Measurements from ENCODE around the gene RNF10.
"Not testable (repeated sequence)": the region's sequence is repeated elsewhere in the genome, so short reads cannot be mapped to it uniquely, and the experiment has no call there.

Gene RNF10

DNA sequence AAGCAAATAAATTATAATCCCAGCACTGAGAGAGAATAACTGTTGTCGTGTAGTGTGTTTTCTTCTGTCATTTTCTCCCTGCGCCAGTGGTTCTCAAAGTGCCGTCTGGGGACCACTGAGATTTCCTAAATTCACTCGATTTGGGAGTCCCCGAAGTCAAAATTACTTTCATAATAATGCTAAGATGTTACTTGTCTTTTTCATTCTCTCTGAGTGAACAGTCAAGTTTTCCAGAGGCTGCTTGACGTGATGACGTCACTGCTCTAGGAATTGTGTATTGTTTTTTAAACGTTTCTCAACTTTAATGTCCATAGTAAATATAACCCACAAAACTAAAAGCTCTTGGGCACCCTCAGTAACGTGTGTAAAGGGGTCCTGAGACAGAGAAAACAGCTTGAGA, 47.8 kb downstream of the RNF10 start:
- no peak for DNase-seq

DNA sequence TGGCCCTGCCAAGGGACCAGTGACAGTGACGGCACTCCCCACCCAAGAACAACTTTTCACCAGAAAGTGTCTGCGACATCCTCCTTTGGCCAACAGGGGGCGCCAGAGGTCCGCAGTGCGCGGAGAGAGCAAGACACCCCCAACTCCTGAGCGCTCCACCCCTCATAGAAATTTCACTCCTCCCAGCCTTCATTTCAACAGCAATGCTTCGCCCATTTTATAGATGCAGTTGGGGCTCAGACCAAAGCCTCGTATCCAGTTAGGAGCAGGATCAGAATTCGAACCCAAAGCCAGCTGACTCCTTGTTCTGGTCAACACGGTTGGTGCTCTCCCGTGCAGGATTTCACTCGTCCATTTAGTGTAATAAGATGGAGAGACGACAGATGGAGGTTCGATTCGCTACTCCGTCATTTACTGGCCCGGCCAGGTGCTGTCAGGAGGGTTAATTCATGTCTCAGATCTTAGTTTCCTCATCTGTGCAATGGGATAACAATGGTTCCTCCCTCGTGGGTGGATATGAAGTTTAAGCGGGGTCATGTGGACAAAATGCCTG, 49.4 kb downstream of the RNF10 start:
- DNase-seq = peak; percentile 76

DNA sequence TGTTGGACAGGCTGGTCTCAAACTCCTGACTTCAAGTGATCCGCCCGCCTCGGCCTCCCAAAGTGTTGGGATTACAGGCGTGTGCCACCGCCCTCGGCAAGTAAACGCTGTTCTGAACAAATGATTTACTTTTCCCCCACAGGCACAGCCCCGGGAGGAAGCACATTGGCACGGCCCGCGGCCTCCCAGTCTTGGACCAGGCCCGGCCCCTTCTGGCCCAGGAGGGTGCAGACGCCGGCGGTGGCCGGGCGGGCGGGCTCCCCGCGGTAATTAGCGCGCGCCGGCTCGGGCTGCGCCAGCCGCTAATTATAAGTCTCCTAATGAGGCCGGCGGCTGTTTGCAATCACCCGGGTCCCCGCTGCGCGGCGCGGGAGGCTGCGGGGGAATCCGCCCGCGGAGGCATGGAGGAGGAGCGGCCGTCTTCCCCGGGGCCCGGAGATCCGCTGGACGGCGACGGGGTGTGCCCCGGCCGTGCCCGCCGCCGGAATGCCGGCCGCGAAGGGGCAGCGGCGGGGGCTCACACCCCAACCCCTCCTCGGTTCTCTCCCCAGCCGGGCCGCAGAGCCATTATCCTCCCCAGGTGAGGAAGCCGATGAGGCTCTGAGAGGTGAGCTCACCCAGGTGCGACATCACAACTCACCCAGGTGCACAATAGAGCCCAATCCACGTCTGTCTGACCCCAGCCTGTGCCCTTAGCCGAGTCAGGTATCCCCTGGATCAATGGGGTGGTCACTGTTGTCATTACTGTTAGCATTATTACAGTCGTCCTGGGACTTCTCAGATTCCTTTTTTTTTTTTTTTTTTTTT, 50.4 kb downstream of the RNF10 start:
- DNase-seq = peak; percentile 45

DNA sequence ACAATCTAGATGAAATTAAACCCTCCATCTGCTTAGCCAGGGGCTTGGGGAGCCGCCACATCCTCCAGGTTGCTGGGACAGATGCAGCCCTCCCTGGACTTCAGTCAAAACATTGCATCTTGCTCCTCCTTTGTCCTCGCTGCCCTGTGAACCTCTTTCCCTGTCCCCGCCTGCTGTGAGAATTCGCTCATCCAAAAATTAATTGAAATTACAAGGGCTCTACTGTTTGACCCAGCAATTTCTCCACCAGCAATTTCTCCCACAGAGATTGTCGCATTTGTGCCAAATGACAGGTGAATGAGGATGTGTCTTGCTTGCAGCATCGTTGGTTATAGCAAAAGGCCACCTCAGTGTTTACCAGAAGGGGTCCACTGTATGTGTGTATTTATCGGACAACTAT, 52.0 kb downstream of the RNF10 start:
- no peak for DNase-seq

DNA sequence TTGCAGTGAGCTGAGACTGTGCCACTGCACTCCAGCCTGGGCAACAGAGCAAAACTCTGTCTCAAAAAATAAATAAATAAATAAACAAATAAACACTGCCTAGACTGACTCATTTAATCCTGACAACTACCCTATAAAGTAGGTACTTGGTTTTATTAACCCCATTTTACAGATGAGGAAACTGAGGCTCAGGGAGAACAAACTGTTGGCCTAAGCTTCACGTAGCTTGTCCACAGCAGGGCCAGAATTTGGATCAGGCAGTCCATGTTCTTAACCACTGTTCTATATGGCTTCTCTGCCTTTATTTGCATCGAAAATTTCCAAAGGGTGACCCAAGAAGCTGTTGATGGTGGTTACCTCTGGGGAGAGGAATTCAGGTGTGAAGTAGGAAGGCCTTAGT, 52.7 kb downstream of the RNF10 start:
- no peak for DNase-seq

DNA sequence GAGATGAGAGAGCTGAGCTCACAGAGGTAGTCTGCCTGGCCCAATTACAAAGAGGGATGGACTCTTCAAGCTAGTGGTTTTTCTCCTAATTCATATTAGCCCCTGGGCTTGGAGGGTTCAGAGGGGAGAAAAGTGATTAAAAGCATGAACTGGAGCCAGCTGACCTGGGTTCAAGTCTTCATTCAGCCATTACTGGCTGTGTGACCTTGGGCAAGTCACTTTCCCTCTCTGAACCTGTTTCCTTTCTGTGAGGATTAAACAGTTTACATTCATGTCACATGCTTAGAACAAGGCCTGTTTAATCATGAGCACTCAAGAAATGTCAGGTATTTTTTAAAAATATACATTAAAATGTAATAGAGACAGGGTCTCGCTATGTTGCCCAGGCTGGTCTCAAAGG, 54.2 kb downstream of the RNF10 start:
- no peak for DNase-seq

DNA sequence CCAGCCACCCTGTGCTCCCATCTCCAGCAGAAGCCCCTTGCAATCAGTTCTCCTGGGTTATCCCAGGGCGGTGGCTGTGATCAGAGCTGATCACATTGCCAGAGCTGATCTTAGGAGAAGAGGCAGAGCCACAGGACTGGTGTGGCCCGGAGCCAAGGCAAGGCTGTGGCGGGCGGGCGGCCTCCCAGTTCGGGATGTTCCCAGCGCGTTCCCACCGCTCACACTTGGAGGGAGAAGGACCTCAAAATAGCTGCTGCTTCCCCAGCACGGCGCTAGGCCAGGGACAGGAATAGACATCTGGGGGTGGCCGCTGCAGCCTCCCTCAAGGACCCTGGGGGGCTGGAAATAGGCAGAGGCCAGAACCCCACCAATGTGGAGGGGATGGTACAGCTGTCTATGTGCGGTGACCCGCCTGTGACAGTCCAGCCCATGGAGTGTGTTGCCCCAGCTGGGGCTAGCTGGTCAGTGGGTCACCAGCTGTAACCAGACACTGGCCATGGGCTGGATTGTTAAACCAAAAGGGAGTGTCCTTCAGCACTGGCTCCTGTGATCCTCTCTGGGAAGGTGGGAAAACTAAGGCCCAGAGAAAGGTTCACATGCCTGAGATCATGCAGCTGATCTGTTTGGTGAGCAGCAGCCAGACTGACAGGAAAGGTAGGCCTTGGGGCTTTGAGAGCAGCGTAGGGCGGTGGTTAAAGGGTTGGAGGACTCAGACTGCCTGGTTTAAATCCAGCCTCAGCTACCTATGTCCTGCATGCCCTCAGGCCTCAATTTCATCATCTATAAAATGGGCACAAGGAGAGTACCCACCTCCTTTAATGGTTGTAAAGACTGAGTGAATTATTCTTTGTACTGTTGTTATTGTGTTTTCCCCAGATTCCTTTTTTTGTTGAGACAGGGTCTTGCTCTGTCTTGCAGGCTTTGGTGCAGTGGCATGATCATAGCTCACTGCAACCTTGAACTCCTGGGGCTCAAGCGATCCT, 55.1 kb downstream of the RNF10 start:
- DNase-seq = no peak

DNA sequence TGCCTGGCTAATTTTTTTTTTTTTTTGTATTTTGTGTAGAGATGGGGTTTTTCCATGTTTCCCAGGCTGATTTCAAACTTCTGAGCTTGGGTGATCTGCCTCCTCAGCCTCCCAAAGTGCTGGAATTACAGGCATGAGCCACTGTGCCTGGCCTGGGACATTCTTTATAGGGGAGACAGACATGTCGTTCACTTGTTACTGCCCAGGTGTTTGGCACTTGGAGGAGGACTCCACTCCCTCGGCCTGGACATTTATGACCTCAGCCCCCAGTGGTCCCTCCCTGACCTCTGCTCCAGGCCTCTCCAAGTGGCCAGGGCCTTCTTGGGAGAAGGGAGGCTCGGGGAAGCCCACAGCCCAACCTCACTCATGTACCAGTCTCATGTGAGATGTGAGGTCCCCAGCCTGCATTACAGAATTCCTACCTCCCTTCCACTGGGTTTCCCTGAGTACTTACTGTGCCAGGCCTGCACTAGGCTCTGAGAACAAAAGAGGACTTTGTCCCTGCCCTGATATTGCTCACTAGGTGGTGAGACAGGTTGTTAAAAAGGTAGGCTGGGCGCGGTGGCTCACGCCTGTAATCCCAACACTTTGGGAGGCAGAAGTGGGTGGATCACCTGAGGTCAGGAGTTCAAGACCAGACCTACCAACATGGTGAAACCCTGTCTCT, 56.7 kb downstream of the RNF10 start:
- no peak for DNase-seq

DNA sequence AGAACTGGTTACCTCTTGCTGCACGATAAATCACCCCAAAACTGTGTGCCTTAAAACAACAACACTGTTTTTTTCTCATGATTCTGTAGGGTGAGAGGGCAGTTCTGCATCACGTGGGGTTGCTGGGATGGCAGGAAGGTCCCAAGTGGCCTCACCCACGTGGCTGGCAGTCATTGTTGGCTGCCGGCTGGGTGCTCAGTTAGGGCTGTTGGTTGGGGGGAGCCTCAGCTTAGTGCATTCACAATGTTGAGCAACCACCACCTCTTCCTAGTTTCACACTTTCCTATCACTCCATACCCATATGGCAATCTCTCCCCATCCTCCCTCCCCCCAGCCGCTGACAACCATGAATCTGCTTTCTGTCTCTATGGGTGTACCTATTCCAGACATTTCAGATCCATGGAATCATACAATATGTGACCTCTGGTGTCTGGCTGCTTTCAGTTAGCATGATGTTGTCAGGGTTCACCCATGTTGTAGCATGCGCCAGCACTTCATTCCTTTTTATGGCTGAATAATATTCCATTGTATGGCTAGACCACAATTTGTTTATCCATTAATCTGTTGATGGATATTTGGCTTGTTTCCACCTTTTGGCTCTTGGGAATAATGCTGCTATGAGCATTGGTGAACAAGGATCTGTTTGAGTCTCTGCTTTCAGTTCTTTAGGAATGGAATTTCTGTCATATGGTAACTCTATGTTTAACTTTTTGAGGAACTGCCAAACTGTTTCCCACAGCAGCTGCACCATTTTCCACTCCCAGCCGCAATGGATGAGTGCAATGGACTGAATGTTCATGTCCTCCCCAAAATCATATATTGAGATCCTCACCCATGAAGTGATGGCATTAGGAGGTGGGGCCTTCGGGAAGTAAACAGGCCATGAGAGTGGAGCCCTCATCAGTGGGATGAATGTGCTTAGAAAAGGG, 58.2 kb downstream of the RNF10 start:
- DNase-seq = no peak

DNA sequence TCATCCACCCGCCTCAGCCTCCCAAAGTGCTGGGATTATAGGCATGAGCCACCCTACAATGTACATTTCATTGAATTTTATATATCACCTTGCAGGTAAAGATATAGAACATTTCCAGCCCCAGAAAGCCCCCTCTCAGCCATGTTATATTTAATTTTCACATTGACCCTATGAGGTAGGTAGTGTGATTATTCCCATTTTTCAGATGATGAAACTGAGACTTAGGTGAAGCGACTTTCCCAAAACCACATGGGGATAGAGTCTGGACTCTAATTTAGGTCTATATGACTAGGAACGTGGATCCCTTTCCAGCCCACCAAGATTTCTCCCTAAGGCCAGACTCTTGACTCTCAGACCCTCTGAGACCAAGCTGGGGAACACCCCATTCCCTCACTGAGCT, 62.7 kb downstream of the RNF10 start:
- no peak for DNase-seq

DNA sequence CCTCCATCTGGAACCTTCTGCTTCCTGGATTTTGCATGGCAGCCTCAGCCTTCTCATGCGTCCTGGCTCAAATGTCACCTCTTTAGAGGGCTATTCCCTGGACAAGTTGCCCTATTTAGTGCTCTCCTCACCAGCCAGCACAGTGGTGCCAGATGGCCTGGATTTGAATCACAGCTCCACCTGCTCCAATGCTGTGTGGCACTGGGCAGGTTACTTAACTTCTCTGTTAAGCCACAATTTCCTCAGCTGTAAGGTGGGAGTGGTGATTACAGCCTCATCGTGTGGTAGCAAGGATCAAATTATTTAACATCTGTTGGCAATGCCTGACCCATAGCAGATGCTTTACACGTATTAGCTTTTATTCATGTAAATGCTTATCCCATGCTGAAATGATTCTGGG, 63.7 kb downstream of the RNF10 start:
- DNase-seq = no peak

DNA sequence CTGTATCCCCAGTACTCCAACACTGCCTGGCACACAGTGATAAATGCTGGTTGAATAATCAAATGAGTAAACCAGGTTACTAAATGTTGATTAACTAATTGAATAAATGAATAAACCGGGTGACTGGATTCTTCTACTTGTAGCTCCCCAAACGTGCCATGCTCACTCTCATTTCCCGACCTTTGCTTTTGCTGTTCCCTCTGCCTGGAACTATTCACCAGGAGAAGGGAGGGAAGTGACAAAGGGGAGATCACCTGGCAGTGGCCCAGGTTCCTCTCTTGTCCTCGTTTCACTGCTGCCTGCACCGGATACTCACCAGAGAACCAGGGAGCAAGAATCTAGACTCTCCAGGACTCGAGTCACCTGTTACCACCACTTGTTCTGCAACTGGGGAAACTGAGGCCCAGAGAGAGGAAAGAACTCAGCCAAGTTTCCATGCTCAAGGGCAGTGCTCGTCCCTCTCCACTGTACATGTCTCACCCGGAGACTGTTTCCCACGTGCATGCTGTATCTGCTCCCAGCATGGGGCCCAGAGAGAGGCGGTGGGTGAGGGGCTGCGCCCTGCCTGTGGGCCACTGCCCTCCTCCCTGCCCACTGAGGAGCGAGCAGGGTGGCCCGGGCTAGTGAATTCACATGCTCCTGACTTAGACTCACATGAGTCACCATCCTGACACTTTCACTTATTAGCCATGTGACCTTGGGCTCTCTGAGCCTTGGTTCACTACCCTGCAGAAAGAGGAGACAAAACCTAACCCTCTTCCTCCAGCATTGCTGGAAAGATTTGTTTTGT, 64.7 kb downstream of the RNF10 start:
- DNase-seq = no peak

DNA sequence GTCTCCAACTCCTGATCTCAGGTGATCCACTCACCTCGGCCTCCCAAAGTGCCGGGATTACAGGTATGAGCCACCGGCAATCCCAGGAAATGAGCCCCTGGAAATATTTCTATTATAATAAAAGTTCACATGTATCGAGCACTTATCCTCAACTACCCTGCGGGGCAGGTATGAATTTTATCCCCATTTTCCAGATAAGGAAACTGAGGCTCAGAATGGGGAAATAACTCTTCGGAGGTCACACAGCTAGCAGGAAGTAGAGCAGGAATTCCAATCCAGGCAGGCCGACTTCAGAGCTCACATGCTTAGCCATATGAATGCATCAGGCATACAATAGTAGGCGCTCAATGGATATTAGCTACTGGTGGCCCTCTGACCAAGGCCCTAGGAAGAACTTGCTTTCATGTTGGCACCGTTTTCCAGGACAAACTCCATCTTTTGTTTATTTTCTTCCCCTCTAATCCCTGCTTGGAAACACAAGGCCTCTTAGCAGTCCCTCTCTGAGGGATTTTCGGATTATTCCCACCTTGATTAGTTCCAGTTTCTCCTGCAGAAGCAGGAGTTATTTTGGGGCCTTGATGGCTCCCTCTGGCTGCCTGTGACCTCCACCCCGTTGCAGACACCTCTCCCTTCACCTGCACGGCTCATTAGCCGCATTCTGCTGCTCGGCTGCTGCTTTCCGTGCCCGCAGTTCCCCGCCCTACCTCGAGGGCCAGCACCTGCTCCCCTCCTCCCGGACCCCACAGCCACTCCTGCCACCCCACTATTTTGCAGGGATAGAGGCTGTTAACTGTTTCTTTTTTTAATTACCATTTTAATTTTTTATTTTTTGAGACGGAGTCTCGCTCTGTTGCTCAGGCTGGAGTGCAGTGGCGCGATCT, 65.8 kb downstream of the RNF10 start:
- DNase-seq = no peak

DNA sequence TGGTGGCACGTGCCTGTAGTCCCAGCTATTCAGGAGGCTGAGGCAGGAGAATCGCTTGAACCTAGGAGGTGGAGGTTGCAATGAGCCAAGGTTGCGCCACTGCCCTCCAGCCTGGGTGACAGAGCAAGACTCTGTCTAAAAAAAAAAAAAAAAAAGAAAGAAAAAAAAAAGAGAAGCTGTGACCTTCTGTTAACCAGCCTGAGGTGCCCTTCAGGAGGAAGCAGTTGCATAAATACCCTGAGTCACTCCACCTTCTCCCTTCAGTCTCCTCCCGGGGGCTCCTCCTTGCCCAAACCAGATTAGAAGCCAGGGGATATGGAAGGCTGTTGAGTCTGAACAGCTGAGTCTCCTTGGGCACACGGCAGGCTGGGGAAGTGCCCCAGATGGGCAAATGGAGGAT, 68.3 kb downstream of the RNF10 start:
- DNase-seq = not testable (repeated sequence)

DNA sequence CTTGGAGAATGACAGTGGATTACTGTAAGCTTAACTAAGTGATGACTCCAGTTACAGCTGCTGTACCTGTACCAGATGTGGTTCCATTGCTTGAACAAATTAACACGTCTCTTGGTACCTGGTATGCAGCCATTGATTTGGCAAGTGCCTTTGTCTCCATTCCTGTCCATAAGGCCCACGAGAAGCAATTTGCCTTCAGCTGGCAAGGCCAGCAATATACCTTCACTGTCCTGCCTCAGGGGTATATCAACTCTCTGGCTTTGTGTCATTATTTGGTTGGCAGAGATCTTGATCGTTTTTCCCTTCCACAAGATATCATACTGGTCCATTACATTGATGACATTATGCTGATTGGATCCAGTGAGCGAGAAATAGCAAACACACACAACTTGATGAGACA, 76.4 kb downstream of the RNF10 start:
- DNase-seq = no peak

DNA sequence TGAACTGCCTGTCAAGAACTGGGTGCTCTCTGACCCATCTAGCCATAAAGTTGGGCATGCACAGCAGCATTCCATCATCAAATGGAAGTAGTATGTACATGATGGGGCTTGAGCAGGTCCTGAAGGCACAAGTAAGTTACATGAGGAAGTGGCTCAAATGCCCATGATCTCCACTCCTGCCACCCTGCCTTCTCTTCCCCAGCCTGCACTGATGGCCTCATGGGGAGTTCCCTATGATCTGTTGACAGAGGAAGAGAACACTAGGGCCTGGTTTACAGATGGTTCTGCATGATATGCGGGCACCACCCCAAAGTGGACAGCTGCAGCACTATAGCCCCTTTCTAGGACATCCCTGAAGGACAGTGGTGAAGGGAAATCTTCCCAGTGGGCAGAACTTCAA, 77.4 kb downstream of the RNF10 start:
- not testable (repeated sequence) for DNase-seq

DNA sequence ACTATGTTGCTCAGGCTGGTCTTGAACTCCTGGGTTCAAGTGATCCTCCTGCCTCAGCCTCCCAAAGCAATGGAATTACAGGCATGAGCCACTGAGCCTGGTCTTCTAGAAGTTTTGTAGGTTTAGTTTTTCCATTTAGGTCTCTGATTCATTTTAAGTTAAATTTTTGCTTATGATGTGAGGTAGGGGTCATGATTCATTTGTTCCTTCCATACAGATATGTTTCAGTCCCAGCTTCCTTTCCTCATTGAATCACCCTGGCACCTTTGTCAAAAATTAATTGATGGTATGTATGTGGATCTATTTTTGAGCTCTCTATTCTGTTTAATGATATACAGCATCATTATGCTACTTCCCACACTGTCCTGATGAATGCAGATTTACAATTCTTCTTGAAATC, 80.7 kb downstream of the RNF10 start:
- no peak for DNase-seq

DNA sequence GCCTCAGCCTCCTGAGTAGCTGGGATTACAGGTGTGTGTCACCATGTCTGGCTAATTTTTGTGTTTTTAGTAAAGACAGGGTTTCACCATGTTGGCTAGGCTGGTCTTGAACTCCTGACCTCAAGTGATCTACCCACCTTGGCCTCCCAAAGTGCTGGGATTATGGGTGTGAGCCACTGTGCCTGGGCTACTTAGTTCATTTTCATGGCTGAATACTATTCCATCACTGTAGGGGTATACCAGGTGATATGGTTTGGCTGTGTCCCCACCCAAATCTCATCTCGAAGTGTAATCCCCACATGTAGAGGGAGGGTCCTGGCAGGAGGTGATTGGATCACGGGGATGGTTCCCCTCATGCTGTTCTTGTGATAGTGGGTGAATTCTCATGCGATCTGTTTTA, 83.0 kb downstream of the RNF10 start:
- not testable (repeated sequence) for DNase-seq

DNA sequence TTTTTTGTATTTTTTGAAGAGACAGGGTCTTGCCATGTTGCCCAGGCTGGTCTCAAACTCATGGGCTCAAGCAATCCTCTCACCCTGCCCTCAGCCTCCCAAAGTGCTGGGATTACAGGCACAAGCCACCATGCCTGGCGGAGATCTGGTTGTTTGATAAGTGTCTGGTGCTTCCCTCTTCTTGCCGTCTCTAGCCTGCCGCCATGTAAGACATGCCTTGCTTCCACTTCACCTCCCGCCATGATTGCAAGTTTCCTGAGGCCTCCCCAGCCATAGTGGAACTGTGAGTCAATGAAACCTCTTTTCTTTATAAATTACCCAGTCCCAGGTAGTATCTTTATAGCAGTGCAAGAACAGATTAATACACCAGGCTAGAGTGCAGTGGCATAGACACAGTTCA, 83.6 kb downstream of the RNF10 start:
- DNase-seq = not testable (repeated sequence)

All from CD4-positive, alpha-beta T cell treated with Interleukin-4 for 4 hours (primary cell).